ENCODE results near the gene SMARCC2. TPM values are rescaled to one million over a fixed set of nuclear protein-coding genes. Genes with fewer than 3 reads are reported as not detected.

Gene SMARCC2
- total and polyA plus RNA-seq, 2 of the 13 experiments (the other 11 are each of a cell fraction or from before 2014, with no cell fraction given): 21.3 to 24.1 TPM

GRCh38 chr12:56116267-56117081 lies 72.8 kb downstream of the SMARCC2 start, which contains the start of gene RPL41 (continued):
- TF ChIP-seq HNF1A (IDR thresholded peaks at IDR 0.05; ENCODE audit: low read depth) (no peak), HNF1A (CRISPR knock-in tag; IDR thresholded peaks at IDR 0.05; ENCODE audit: borderline replicate concordance) (peak; percentile 74; the same call in 1 of the 2 replicates), SUZ12 (IDR thresholded peaks at IDR 0.05; ENCODE audit: low read depth, low read length) (peak; percentile 46; the same call in 1 of the 2 replicates), KLF16 (CRISPR knock-in tag; IDR thresholded peaks at IDR 0.05) (peak in 1 of 2 experiments; percentile 94; a peak in 2 of 4 replicates), CREB1 (IDR thresholded peaks at IDR 0.05) (peak; percentile 93), CREB1 (CRISPR knock-in tag; IDR thresholded peaks at IDR 0.05) (peak; percentile 99), PLRG1 (conservative IDR thresholded peaks at IDR 0.05) (no peak), ZNF552 (CRISPR knock-in tag; IDR thresholded peaks at IDR 0.05; ENCODE audit: borderline replicate concordance) (no peak), ZNF557 (CRISPR knock-in tag; IDR thresholded peaks at IDR 0.05) (0 out of 2 replicates have a peak, but pooled peaks have one; percentile 58), POLR2G (IDR thresholded peaks at IDR 0.05; ENCODE audit: low read depth, low read length) (peak; percentile 100), JUN (CRISPR knock-in tag; IDR thresholded peaks at IDR 0.05) (0 out of 2 replicates have a peak, but pooled peaks have one; percentile 45), PBX2 (CRISPR knock-in tag; IDR thresholded peaks at IDR 0.05) (no peak), PPARG (CRISPR knock-in tag; conservative IDR thresholded peaks at IDR 0.05) (0 out of 2 replicates have a peak, but pooled peaks have one; percentile 68), ZFP62 (CRISPR knock-in tag; IDR thresholded peaks at IDR 0.05) (no peak), FOXJ3 (CRISPR knock-in tag; IDR thresholded peaks at IDR 0.05; ENCODE audit: borderline replicate concordance) (no peak), ONECUT2 (CRISPR knock-in tag; IDR thresholded peaks at IDR 0.05) (no peak), TBL1XR1 (IDR thresholded peaks at IDR 0.05; ENCODE audit: borderline replicate concordance, low read length, partially characterized antibody) (peak; percentile 8), ZNF232 (CRISPR knock-in tag; IDR thresholded peaks at IDR 0.05; ENCODE audit: borderline replicate concordance) (0 out of 2 replicates have a peak, but pooled peaks have one; percentile 41), RXRA (CRISPR knock-in tag; IDR thresholded peaks at IDR 0.05) (0 out of 2 replicates have a peak, but pooled peaks have one; percentile 44), ZNF281 (CRISPR knock-in tag; IDR thresholded peaks at IDR 0.05; ENCODE audit: borderline replicate concordance) (0 out of 2 replicates have a peak, but pooled peaks have one; percentile 19)
